ENCODE data around the gene TAC4. TPM values are rescaled to one million over a fixed set of nuclear protein-coding genes. Genes with fewer than 3 reads are reported as not detected.
A peak's percentile ranks its signal among the peaks of the same experiment; 100 is the strongest.

TAC4 gene
- total RNA-seq, 4 donors from 2014 or later = not detected

GRCh38 chr17:49841548-49841947 is 6.3 kb downstream of the TAC4 start:
- WGBS, 2 donors = 96 to 100% methylated on average over 2 to 3 of the region's 3 CpGs
- Histone ChIP-seq H3K27ac (no peak overlapping the region), H3K36me3 (peaks cover 0 to 23% (median 0%) of the 10 kb centered on the region in 3 donors), H3K4me3 (no peak overlapping the region), H3K4me1 (peaks cover 0 to 42% (median 18%) of the 10 kb centered on the region in 3 donors), H3K9me3 (no peaks in the 10 kb centered on the region), H3K27me3 (no peaks in the 10 kb centered on the region)
- no peak for DNase-seq
- intact Hi-C loops (cut with DNase I) = no loop called here
- TF ChIP-seq CTCF (IDR thresholded peaks at IDR 0.05) (no peak), POLR2A (IDR thresholded peaks at IDR 0.05) (no peak)

GRCh38 chr17:49839455-49839854 is 8.4 kb downstream of the TAC4 start:
- intact Hi-C loops (cut with DNase I) = no loop called here
- no peak for DNase-seq
- WGBS, 2 donors = 73 to 75% methylated on average over 2 to 5 of the region's 5 CpGs

GRCh38 chr17:49836111-49837030 is 11.5 kb downstream of the TAC4 start:
- Histone ChIP-seq H3K4me1 (peaks cover 0 to 42% (median 34%) of the 10 kb centered on the region in 3 donors), H3K36me3 (peaks cover 0 to 52% (median 4%) of the 10 kb centered on the region in 3 donors), H3K27ac (peak overlapping the region in 2 of 4 donors; percentile 2 to 44), H3K27me3 (no peaks in the 10 kb centered on the region), H3K9me3 (no peaks in the 10 kb centered on the region), H3K4me3 (no peak overlapping the region)
- DNase-seq = no peak
- TF ChIP-seq CTCF (IDR thresholded peaks at IDR 0.05) (no peak), POLR2A (IDR thresholded peaks at IDR 0.05) (no peak)
- intact Hi-C loops (cut with DNase I) = no loop called here
- 59 to 70% methylated on average over 12 to 14 of the region's 16 CpGs for WGBS, 2 donors

More at GRCh38 chr17:49839455-49839854, 8.4 kb downstream of the TAC4 start:
- Histone ChIP-seq H3K27me3 (no peaks in the 10 kb centered on the region), H3K9me3 (no peaks in the 10 kb centered on the region), H3K4me1 (peaks cover 0 to 40% (median 27%) of the 10 kb centered on the region in 3 donors), H3K36me3 (peaks cover 0 to 21% (median 0%) of the 10 kb centered on the region in 3 donors), H3K4me3 (no peak overlapping the region), H3K27ac (no peak overlapping the region)
- TF ChIP-seq CTCF (IDR thresholded peaks at IDR 0.05) (no peak), POLR2A (IDR thresholded peaks at IDR 0.05) (no peak)

GRCh38 chr17:49835472-49835871 is 12.4 kb downstream of the TAC4 start:
- Histone ChIP-seq H3K36me3 (peaks cover 0 to 58% (median 4%) of the 10 kb centered on the region in 3 donors), H3K4me3 (no peak overlapping the region), H3K9me3 (no peaks in the 10 kb centered on the region), H3K4me1 (peaks cover 0 to 43% (median 34%) of the 10 kb centered on the region in 3 donors), H3K27me3 (no peaks in the 10 kb centered on the region), H3K27ac (peak overlapping the region in 2 of 4 donors; percentile 2 to 44)
- no peak for TF ChIP-seq CTCF (IDR thresholded peaks at IDR 0.05)
- TF ChIP-seq POLR2A (IDR thresholded peaks at IDR 0.05) = no peak
- 85 to 94% methylated on average over 7 of the region's 7 CpGs for whole genome bisulfite sequencing, 2 donors
- DNase-seq = no peak
- intact Hi-C loops (cut with DNase I) = no loop called here

- no peak for TF ChIP-seq POLR2A (IDR thresholded peaks at IDR 0.05)
- no peak for TF ChIP-seq CTCF (IDR thresholded peaks at IDR 0.05)
- Histone ChIP-seq H3K36me3 (peaks cover 0 to 61% (median 4%) of the 10 kb centered on the region in 3 donors), H3K27ac (peak overlapping the region in 2 of 4 donors; percentile 31 to 41), H3K27me3 (no peaks in the 10 kb centered on the region), H3K4me1 (peaks cover 0 to 49% (median 34%) of the 10 kb centered on the region in 3 donors), H3K4me3 (no peak overlapping the region), H3K9me3 (no peaks in the 10 kb centered on the region)
- WGBS, 2 donors = 73 to 89% methylated on average over 19 of the region's 19 CpGs
- intact Hi-C loops (cut with DNase I) = no loop called here
- no peak for DNase-seq
Observed at GRCh38 chr17:49834118-49834743, 13.6 kb downstream of the TAC4 start.

All from esophagus squamous epithelium (tissue), 5 donors.